HEK293 (cell line): ENCODE results near the gene IL1RAPL1.

Source experiments
- ZFP37 ChIP-seq: fragments of 450-650 bp; formaldehyde crosslinking; IDR thresholded peaks from 2 replicates; pipeline ENCODE4 v1.5.1; 2016; ENCODE audit warnings: missing biosample characterization, missing genetic modification characterization
- ZNF426 ChIP-seq: fragments of 450-650 bp; formaldehyde crosslinking; IDR thresholded peaks from 2 replicates; pipeline ENCODE4 v1.5.1; 2017; ENCODE audit warnings: missing biosample characterization, missing genetic modification characterization, mild to moderate bottlenecking, inconsistent platforms, moderate library complexity
- TF ChIP-seq, protein P1 (sequence below): fragments of 450-650 bp; formaldehyde crosslinking; IDR thresholded peaks from 2 replicates; pipeline ENCODE4 v1.5.1; 2016; ENCODE audit warnings: missing biosample characterization, missing genetic modification characterization

DNA sequence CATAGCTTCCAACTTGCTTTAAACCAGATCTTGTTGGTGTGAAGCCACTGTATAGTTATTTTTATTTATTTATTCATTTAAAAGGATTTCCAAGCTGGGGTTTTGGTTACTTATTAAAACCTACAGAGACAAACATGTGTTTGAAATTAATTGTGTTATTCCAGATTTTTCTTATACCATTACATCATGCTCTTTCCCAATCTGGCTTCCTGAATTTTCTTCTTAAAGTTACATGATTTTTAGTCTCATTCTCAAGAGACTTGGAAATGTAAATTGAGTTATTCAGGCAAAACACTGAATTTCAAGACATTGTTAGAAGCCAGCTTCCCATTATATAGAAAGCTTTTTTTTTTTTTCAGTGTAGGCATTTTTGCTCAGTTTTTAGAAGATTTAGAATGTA, 381.9 kb downstream of the IL1RAPL1 start:
- TF ChIP-seq, protein P1, sequence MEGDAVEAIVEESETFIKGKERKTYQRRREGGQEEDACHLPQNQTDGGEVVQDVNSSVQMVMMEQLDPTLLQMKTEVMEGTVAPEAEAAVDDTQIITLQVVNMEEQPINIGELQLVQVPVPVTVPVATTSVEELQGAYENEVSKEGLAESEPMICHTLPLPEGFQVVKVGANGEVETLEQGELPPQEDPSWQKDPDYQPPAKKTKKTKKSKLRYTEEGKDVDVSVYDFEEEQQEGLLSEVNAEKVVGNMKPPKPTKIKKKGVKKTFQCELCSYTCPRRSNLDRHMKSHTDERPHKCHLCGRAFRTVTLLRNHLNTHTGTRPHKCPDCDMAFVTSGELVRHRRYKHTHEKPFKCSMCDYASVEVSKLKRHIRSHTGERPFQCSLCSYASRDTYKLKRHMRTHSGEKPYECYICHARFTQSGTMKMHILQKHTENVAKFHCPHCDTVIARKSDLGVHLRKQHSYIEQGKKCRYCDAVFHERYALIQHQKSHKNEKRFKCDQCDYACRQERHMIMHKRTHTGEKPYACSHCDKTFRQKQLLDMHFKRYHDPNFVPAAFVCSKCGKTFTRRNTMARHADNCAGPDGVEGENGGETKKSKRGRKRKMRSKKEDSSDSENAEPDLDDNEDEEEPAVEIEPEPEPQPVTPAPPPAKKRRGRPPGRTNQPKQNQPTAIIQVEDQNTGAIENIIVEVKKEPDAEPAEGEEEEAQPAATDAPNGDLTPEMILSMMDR (tag by site-specific recombination): no peak
- TF ChIP-seq ZNF426 (tag by site-specific recombination): no peak
- no peak for TF ChIP-seq ZFP37 (tag by site-specific recombination)
